Left colon (tissue), 2 donors: ENCODE data around the gene DCST1. TPM values are rescaled to one million over a fixed set of nuclear protein-coding genes. Genes with fewer than 3 reads are reported as not detected.

Source experiments
- ATAC-seq: fragments of 200-7000 bp; cut with Tn5 transposase; one replicate; pipeline ENCODE4 v1.9.1; 2020; ENCODE audit warnings: mild to moderate bottlenecking, moderate library complexity
- DNase-seq, 2 donors: peaks; one replicate each; pipeline ENCODE4 v3.0.0-alpha.2; 2020
- intact Hi-C, 2 donors: fragments of 100-400 bp; cut with DNase I in 1 of 2; cut with micrococcal nuclease in 1 of 2; formaldehyde crosslinking; loops; one replicate each; pipeline versions ENCODE4 v1.11.2 to v1.14.0; 2022; cut with DNase I, micrococcal nuclease
- total RNA-seq, 2 donors: library from RNA; stranded (reverse); fragmentation: NEBNext Ultra II Directional; extraction: Animal tissue kit (Norgen Biotek cat#: 25700); gene quantifications; one replicate each; pipeline ENCODE4 v1.2.1, GENCODE V29; 2021
- donor health status: DM: no; HTN: no; CAD: no.
- donor health status: DM: yes; HTN: yes; CAD: no.

The DCST1 gene
- total RNA-seq, 2 donors from 2014 or later = 0.21 TPM; not detected in 1

DNA sequence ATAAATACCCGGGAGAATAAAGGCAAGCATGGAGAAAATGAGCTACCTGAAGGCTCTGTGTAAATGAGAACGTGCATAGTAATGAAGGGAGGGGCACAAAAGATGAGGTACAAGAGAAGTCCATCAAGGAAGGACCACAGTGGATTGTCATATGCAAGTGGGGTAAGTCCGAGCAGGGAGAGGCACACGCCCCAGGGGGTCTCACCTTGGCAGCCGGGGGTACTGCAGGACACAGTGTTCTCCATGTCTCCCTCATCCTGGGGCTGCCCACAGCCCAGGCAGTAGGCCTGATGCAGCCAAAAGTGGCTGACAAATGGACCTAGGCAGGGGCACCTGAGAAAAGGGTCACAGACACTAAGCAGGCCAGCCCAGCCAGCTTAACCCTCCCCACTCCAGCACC, 10.0 kb upstream of the DCST1 start:
- DNase-seq = no peak
- intact Hi-C loops = no loop called here

DNA sequence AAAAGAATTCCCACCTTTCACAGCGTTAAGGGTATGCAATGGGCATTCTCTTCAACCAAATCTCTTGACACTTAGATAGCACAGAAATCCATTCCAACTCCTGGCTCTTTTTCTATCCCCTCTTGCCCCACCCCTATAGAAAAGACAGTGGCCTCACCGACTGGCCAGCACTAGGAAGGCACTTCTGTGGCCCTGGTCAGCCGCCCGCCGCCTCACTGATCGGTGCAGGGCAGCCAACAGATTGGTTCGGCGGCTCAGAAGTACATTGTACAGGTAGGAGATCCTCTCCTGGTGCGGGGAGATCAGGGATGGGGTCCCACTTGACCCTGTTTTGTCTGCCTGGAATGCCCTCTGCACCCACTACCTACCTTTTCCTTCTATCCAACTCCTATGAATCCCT, 9.3 kb upstream of the DCST1 start:
- ATAC-seq (no peak), DNase-seq (no peak)
- intact Hi-C loops = no loop called here

More for the DNA sequence above, 10.0 kb upstream of the DCST1 start:
- ATAC-seq = no peak

DNA sequence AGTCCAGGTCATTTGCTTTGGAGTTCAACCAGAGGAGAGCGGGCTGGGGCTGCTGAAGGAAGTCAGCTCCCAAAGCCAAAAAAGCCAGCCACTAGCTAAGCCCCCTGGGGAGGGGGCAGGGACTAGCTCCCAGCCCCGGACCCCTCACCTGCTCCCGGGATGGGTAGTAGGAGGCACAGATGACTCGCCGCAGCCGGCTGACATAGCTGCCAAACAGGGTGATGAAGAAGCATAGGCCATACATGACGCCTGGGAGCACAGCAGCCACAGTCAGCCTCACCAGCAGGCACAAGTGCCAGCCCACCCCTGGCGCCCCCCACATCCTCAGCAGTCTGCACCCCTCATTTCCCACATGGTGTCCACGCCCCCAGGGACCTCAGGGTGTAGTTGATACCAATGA, 7.5 kb upstream of the DCST1 start:
- intact Hi-C loops = no loop called here
- DNase-seq (no peak), ATAC-seq (no peak)

DNA sequence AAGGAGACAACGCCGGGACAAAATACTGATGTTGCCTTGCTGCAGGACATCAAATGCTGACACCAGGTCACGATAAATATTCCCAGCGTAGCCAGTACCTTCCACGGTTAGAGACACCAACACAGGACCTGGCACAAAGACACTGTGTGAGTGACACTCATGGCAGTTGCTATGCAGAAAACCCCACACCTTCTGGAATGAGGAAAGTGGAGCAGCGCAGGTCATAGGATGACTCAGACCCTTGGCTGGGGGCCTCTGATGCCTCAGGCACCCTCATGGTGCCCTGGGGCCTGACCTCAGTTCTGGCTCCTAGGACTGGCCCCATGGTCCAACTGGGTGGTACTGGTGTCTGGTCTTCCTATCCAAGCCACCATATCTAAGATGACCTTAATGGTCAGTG, 7.0 kb upstream of the DCST1 start:
- DNase-seq (no peak), ATAC-seq (no peak)

DNA sequence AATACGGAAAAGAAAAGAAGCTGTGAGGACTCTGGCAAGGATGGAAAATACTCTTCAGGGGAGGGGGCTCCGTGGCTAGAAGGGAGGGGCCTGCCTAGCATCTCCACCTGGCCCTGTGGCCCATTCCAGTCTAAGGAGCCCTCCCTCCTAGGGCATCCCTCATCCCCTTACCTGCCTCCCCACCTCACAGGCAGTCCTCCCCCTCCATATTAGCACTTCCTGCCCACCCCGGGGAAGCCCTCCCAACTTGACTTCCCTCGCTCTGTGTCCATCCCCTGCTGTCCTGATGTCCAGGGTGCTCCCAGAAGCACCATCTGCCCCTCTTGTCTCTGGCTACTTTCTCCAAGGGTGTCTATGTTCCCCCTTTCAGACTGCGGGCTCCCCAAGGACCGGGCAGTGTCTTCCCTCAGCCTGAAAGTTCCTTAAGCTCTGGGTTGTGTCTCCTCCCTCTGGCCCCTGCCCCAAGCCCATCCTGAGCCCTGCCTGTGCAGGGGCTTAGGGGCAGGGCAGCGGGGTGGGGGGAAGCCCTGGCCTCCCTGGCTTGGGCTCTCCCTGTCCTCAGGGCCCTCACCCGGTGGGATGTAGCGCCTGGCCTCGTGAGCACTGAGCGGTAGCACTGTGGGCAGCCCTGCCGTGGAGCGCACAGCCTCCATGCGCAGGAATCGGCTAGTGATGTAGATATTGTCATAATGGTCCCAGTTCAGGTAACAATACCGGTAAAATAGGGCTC, 3.9 kb upstream of the DCST1 start:
- intact Hi-C loops = no loop called here
- DNase-seq = no peak
- ATAC-seq = no peak

More for the DNA sequence above, 7.0 kb upstream of the DCST1 start:
- intact Hi-C loops = no loop called here

DNA sequence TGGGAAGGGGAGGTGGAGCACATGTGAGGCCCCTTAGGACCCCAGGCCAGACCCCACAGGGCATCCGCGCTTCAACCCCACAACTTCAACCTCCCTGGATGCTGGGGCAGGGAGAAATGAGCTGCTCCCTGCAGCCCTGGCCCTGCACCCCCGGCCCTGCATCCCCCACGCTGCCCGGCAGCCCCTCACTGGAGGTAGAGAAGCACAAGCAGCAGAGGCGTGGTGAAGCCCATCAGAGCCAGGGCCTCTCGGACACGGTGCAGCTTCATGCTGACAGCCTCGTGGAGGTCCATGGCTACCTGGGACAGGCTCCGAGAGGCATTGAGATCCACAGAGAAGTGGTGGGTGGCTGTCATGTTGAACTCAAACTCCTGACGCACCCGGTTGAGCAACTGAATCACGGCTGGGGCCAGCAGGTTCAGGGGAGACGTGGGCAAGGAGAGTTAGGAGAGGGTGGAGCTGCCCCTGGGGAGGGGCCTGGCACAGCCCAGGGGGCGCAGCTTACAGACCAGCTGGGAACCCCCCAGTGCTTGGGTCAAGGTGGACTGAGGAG, 3.3 kb upstream of the DCST1 start:
- DNase-seq (no peak), ATAC-seq (no peak)
- intact Hi-C loops = no loop called here

DNA sequence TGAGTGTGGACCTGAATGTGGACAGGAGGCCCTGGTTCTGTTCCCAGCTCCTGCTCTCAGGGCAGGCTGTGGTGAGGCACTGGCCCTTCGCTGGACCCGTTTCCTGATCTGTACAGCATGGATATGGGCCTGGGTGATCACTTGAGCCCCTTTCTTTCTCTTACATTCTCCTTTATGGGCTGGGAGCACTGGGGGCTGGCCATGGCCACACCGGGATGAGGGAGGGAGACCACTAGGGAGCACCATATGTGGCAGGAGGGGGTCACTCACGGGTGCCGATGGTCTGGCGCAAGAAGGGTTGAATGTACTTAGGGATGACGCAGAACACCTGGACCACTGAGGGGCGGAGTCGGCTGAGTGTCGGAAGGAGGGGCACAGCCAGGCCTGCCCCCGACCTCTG, 2.7 kb upstream of the DCST1 start:
- ATAC-seq (no peak), DNase-seq (no peak)
- intact Hi-C loops = no loop called here

DNA sequence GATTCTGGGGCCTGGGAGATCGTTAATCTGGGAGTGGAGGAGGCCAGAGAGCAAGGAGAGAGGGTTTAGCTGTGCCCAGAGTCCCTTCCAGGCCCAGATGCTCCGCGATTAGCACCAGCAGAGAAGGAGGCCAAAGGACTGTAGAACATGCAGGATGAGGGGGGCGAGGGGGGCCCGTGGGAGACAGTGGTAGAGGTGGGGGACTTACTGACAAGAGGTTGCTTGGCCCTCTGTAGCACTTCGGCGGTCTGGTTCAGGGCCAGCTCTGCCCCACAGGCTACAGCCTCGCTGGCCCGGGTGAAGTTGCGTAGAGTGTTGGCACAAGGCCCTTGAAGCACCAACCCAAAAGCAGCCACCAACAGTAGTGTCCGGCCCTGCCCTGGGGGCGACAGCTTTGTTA, 738 bp upstream of the DCST1 start:
- no peak for ATAC-seq
- DNase-seq = no peak
- intact Hi-C loops = no loop called here

DNA sequence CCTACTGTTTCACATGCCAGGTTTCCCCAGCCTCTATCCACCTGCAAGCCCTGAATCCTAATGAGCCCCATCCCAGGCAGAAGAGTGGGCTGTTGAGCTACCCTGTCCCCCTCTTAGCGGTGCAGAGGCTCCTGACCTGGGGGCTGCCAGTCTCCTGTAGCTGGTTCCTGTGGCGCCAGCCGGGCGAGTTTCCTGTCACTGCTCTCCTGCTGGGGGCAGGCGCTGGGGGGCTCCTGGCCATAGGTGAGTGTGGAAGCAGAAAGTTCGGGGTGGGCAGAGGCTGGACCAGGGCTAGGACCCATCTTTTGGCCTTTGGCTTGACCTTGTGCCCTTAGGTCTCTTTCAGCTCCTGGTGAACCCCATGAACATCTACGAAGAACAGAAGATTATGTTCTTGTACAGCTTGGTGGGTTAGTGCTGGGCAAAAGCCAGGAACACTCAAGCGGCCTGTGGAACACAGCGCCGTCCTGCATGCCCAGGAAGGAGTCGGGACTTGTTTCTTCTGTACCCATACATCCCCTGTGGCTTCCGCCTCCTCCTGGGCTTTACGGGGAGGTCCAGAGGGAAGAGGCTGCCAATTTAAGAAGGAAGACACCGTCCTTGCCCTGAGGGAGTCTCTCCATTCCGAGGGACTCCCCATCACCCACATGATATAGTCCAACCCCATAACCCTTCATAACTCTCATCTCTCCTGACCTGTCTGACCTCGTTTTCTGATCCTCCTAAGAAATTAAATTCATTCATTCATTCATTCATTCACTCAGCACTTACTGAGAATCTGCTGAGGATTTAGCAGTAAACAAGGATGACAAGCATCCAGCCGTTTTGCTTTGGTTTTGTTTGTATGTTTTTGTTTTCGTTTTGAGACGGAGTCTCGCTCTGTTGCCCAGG, 939 bp downstream of the DCST1 start:
- ATAC-seq (no peak), DNase-seq (no peak)
- intact Hi-C loops = no loop called here

DNA sequence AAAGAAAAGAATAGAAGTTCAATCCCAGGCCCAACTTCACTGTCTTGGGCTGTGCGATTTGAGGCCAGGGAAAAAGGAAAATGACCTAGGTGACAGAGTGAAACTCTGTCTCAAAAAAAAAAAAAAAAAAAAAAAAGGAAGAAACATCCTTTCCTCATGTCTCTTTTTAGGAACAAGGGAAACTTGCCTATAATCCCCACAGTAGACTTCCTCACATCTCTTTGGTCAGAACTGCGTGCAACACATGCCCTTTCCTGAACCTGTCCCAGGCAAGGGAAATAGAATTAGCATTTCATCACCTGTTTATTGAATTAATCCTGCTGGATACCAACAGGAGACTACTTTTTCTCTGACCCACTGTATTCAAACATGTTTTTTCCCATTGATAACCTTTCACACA, 2.3 kb downstream of the DCST1 start:
- DNase-seq (no peak), ATAC-seq (no peak)
- intact Hi-C loops = no loop called here

DNA sequence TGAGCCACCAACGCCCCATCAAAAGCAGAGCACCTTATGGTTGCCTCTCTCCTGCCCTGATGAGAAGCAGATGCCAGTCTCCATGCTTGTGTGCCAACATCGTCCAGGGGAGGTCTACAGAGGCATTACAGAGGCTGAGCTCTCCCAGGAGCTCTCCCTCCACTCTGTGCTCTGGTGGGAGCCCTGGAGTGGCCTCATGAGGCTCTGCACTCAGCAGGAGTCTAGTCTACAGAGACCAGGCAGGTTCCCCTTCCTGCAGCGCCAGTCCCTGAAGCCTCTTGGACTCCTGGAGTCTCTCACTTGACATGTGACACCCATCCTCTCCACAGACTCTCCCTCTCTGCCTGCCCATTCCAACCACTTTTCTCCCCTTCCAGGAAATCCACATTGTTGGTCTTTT, 3.4 kb downstream of the DCST1 start:
- no peak for ATAC-seq
- intact Hi-C loops = no loop called here
- no peak for DNase-seq

DNA sequence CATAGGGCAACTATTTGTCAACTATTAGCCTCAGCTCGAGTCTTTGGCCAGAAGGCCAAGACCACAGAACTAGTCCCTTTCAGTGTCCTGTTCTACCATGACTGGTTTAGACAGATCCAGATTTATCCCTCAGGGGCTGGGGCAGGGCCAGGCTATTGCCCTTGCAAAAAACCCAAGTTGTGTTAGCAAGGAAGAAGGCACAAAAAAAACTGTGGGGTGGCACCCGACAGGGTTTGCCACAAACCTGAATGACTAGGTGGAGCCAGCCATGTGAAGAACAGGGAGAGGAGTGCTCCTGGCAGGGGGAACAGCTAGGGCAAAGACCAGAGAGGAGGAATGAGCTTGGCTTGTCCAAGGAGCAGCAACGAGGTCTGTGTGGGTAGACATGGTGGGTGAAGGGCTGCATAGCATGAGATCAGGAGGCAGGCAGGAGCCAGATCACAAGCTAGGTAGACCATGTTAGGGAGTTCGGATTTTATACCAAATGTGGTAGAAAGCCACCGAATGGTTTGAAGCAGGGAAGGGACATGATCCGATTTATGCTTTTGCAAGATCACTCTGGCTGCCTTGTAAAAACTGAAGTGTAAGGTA, 4.3 kb downstream of the DCST1 start:
- intact Hi-C loops = no loop called here
- ATAC-seq = peak; percentile 74
- DNase-seq = peak; percentile 37 to 61

DNA sequence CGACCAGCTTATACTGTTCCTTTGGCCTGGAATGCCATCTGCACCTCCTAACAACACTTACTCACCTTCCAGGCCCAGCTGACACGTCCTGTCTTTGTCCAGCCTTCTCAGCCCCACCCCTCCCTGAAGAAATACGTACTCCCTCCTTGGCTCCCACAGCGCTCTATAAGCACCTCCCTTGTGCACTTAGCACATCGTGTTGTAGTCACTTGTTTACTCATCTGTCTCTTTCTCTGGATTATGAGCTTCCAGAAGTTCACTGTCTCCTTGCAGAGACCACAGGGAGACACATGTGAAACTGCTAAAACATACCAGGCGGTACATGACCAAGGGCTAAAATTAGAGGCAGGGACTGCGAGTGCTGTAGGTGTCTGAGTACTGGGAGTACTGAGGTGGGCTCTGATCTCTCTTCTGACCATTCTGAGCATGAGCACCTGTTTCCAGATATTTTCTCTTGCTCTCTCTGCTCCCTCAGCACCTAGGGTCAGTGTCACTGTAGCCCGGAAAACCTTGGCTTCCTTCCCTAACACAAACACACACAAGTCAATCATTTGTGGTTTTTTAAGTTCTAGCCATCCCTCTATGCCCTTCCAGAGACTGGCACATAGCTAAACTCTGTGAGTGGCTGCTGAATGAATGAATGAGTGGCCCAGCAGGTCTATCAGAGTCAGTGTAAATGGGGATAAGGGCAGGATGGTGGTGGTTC, 5.1 kb downstream of the DCST1 start:
- DNase-seq (peak; percentile 63 to 87), ATAC-seq (peak; percentile 84)
- intact Hi-C loops = no loop called here

DNA sequence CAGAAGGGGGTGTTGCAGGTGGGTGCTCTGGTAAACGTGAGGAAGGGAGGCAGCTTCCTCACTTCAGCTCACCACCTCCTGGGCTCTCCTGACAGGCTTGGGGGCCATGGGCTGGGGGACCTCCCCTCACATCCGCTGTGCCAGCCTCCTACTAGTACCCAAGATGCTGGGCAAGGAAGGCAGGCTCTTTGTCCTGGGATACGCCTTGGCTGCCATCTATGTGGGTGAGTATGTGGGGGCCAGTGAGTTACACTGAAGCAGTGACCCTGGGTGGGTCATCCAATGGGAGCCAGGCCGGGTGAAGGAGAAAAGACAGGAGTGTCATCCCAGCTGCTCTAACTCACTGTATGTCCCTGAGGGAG, 5.7 kb downstream of the DCST1 start:
- ATAC-seq (no peak), DNase-seq (no peak)
- intact Hi-C loops = no loop called here

DNA sequence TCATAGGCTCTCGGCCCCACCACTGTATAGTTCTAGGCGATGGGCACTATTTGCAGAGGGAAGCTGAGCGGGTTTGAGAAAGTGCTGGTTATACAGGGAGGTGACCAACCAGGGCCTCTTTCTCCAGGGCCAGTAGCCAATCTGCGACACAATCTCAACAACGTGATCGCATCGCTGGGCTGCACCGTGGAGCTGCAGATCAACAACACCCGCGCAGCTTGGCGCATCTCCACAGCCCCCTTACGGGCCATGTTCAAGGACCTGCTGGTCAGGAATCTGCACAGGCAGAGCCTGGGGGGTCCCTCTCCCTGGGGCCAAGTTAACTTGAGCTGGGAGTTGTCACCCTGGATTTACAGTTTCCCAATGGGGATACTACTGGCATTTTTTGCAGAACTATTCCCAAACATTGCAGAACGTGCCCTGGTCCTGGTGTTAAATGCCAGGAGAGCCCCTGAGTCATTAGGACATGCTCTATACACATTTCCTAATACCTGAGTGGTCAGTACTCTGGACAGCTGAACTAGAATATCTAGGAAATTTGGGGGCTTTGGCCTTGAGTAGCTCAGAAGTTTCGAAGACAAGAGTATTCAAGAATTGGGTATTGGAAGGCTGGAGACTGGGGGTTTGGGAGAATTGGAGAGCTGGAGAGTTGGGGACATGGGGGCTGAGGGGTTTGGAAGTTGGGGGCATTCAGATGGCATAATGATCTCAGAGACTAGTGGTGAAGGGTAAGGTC, 6.9 kb downstream of the DCST1 start:
- intact Hi-C loops = no loop called here

DNA sequence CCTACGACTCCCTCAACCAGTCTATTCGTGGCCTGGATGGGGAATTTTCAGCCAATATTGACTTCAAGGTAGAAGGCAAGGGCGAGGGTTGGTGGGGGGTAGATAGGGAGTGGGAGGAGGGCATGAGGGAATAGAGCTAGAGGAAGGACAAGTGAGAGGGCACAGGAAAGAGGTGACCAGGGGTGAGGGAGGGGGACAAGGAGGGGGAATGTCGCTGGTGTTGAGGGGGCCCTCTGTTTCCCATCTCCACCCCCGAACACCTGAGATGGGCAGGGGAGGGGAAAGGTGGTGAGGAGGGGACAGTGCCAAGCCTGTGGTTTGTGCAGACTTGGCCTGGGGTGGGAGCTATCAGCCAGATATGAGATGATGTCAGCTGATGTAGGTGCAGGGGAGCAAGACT, 9.2 kb downstream of the DCST1 start:
- no peak for ATAC-seq
- intact Hi-C loops = no loop called here
- DNase-seq = no peak

More for the DNA sequence above, 6.9 kb downstream of the DCST1 start:
- DNase-seq = no peak
- no peak for ATAC-seq

DNA sequence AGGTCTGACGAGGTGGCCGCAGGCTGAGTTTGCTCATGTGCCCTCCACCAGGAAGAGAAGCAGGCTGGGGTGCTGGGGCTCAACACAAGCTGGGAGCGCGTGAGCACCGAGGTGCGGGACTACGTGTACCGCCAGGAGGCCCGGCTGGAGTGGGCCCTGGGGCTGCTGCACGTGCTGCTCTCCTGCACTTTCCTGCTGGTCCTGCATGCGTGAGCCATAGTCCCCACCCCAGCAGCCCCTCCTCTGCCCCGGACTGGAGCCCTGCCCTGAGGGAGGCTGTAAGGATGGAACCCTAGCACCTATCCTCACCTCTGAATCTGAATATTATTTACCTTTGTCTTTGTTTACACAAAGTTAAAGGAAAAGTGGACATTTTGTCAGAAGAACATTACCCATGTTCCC, 9.7 kb downstream of the DCST1 start:
- intact Hi-C loops = no loop called here
- DNase-seq = peak; percentile 74 to 86
- peak; percentile 72 for ATAC-seq

DNA sequence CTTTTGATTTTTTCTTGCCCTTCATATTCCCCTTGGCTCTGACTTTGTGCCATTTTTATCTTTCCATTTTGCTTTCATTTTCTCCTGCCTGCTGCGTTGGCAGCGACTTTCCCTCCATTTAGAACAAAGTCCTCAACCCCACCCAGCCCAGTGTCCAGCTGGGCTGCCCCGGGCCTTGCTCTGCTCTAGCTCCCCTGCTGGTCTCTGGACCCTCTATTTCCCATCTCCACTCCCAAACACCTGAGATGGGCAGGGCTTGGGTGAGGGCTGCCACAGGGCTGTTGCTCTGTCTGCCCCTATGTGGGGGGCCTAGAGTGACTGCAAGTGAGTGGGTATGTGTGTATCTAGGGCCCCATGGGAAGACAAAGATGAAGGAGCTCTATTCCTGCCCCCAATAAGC, 10.2 kb downstream of the DCST1 start:
- peak; percentile 61 to 73 for DNase-seq
- intact Hi-C loops = no loop called here
- ATAC-seq = peak; percentile 71
